ENCODE data around the gene SNX10.

SNX10 gene

GRCh38 chr7:26398756-26399509 lies 107.3 kb downstream of the SNX10 start:
- DNase-seq (ENCODE audit: extremely low spot score) = no peak
- ChIA-PET POLR2A (interaction anchor here (0.8 to 2.5 kb wide), 14 partner anchors 10 to 715 kb away, joined by 3 to 10 read pairs (median 3); no protein-coding TSS in a partner anchor), CTCF (interaction anchor here (0.6 to 1.1 kb wide), 5 partner anchors 17 to 192 kb away, joined by 3 to 4 read pairs (median 3); no protein-coding TSS in a partner anchor)
- TF ChIP-seq BHLHE40 (IDR thresholded peaks at IDR 0.05; ENCODE audit: borderline replicate concordance) (no peak), TARDBP (IDR thresholded peaks at IDR 0.05) (no peak), LEF1 (IDR thresholded peaks at IDR 0.05; ENCODE audit: borderline replicate concordance) (no peak), L3MBTL2 (conservative IDR thresholded peaks at IDR 0.05) (peak; percentile 92)

- POLR2A ChIA-PET = interaction anchor here (0.9 to 2.5 kb wide), 7 partner anchors 10 to 79 kb away, joined by 3 to 10 read pairs (median 3); no protein-coding TSS in a partner anchor
- TF ChIP-seq HDGF (IDR thresholded peaks at IDR 0.05; ENCODE audit: borderline replicate concordance) (no peak), ARNT (IDR thresholded peaks at IDR 0.05) (no peak), PKNOX1 (IDR thresholded peaks at IDR 0.05) (no peak), LEF1 (IDR thresholded peaks at IDR 0.05; ENCODE audit: borderline replicate concordance) (no peak), SP1 (IDR thresholded peaks at IDR 0.05) (no peak), BHLHE40 (IDR thresholded peaks at IDR 0.05; ENCODE audit: borderline replicate concordance) (no peak), FOXM1 (IDR thresholded peaks at IDR 0.05; ENCODE audit: borderline replicate concordance) (no peak), ELF4 (IDR thresholded peaks at IDR 0.05) (no peak), FOXK2 (IDR thresholded peaks at IDR 0.05) (no peak)
- no peak for DNase-seq (ENCODE audit: extremely low spot score)
- CTCF ChIA-PET = interaction anchor here (0.6 to 1.1 kb wide), 4 partner anchors 18 to 191 kb away, joined by 3 to 4 read pairs (median 4); no protein-coding TSS in a partner anchor
These were observed 108.1 kb downstream of the SNX10 start for GRCh38 chr7:26399736-26400135.

- ChIA-PET CTCF (no interaction called here), POLR2A (no interaction called here)
- DNase-seq (ENCODE audit: extremely low spot score) = no peak
- TF ChIP-seq ZNF384 (IDR thresholded peaks at IDR 0.05) (no peak), CTBP1 (IDR thresholded peaks at IDR 0.05; ENCODE audit: borderline replicate concordance) (no peak), BHLHE40 (IDR thresholded peaks at IDR 0.05; ENCODE audit: borderline replicate concordance) (no peak), TARDBP (IDR thresholded peaks at IDR 0.05) (no peak)
These were observed 112.0 kb downstream of the SNX10 start for GRCh38 chr7:26403640-26404039.

- ChIA-PET POLR2A (no interaction called here), CTCF (no interaction called here)
- TF ChIP-seq L3MBTL2 (conservative IDR thresholded peaks at IDR 0.05) (no peak), PKNOX1 (IDR thresholded peaks at IDR 0.05) (no peak), BHLHE40 (IDR thresholded peaks at IDR 0.05; ENCODE audit: borderline replicate concordance) (no peak), FOXA1 (IDR thresholded peaks at IDR 0.05) (no peak), ZNF384 (IDR thresholded peaks at IDR 0.05) (no peak), FOXK2 (IDR thresholded peaks at IDR 0.05) (no peak), LEF1 (IDR thresholded peaks at IDR 0.05; ENCODE audit: borderline replicate concordance) (no peak), ELF4 (IDR thresholded peaks at IDR 0.05) (no peak), TARDBP (IDR thresholded peaks at IDR 0.05) (no peak), SUZ12 (IDR thresholded peaks at IDR 0.05) (no peak), HDGF (IDR thresholded peaks at IDR 0.05; ENCODE audit: borderline replicate concordance) (no peak), NFRKB (IDR thresholded peaks at IDR 0.05) (no peak), FOXM1 (IDR thresholded peaks at IDR 0.05; ENCODE audit: borderline replicate concordance) (no peak)
These were observed 112.7 kb downstream of the SNX10 start for GRCh38 chr7:26404189-26404996.

GRCh38 chr7:26406433-26406832 lies 114.8 kb downstream of the SNX10 start:
- POLR2A ChIA-PET = no interaction called here

More at GRCh38 chr7:26404189-26404996, 112.7 kb downstream of the SNX10 start:
- no peak for DNase-seq (ENCODE audit: extremely low spot score)

More at GRCh38 chr7:26406433-26406832, 114.8 kb downstream of the SNX10 start:
- CTCF ChIA-PET = no interaction called here
- TF ChIP-seq SUZ12 (IDR thresholded peaks at IDR 0.05) (no peak), PKNOX1 (IDR thresholded peaks at IDR 0.05) (no peak), TARDBP (IDR thresholded peaks at IDR 0.05) (no peak), NFRKB (IDR thresholded peaks at IDR 0.05) (no peak), HDGF (IDR thresholded peaks at IDR 0.05; ENCODE audit: borderline replicate concordance) (no peak), ZNF384 (IDR thresholded peaks at IDR 0.05) (no peak), LEF1 (IDR thresholded peaks at IDR 0.05; ENCODE audit: borderline replicate concordance) (no peak), L3MBTL2 (conservative IDR thresholded peaks at IDR 0.05) (no peak), ELF4 (IDR thresholded peaks at IDR 0.05) (no peak), CTBP1 (IDR thresholded peaks at IDR 0.05; ENCODE audit: borderline replicate concordance) (no peak), FOXM1 (IDR thresholded peaks at IDR 0.05; ENCODE audit: borderline replicate concordance) (no peak), BHLHE40 (IDR thresholded peaks at IDR 0.05; ENCODE audit: borderline replicate concordance) (no peak), SP1 (IDR thresholded peaks at IDR 0.05) (no peak), FOXK2 (IDR thresholded peaks at IDR 0.05) (no peak), ARNT (IDR thresholded peaks at IDR 0.05) (no peak), FOXA1 (IDR thresholded peaks at IDR 0.05) (no peak)
- DNase-seq (ENCODE audit: extremely low spot score) = no peak

Measured in HEK293T (cell line).